Measurements from ENCODE around the gene GGTA1.

Gene GGTA1

DNA sequence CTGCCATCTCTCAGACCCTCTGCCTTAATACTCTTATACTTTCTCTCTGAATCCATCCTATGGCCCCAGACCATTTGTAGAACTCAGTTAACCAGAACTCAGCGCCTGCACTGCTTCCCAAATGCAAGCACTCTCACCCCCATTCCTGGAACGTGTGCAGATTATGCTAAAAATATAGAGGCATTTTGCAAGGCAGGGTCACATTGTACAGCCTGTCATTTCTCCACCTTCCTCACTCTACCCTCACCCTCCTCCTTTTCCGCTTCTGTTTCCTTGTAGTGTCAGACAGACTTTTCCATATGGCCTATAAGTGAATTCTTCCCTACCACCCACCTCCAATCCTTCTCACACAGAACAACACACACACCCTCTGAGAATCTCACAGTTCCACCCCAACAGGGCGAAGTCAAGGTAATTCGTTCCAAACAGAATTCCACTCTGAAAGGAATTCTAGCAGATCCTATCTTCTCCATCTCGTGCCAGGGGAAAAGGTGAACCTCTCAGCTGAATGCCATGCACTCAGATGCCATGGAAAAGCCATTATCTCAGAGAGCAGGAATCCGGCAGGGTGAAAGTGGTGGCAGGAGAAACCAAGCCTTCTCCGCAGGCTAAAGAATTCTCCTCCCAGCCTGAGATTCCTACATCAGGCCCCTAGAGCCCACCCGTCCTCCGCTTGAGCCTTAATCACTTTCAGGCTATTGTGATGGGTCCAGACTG lies 25.3 kb downstream of the GGTA1 start:
- Histone ChIP-seq H3F3A (ENCODE audit: control insufficient read depth, insufficient read depth) (no peaks in the 10 kb centered on the region), H3K36me3 (ENCODE audit: control insufficient read depth, low read length) (no peaks in the 10 kb centered on the region), H3K4me2 (ENCODE audit: low read length) (no peak overlapping the region), H3K4me3 (ENCODE audit: low read length) (no peak overlapping the region), H3K4me1 (ENCODE audit: control insufficient read depth, low read length) (no peaks in the 10 kb centered on the region), H3K27me3 (ENCODE audit: control insufficient read depth, low read length) (peaks cover 38% of the 10 kb centered on the region), H4K20me1 (ENCODE audit: control insufficient read depth, insufficient read depth, low read depth, low read length) (no peaks in the 10 kb centered on the region), H3K9me2 (replicated peaks; ENCODE audit: control insufficient read depth, low read length) (no peaks in the 10 kb centered on the region), H3K9me3 (ENCODE audit: control insufficient read depth, insufficient read depth, low read length) (no peaks in the 10 kb centered on the region), H3K27ac (ENCODE audit: low read depth, low read length) (no peak overlapping the region), H3K79me2 (ENCODE audit: control insufficient read depth, low read length) (no peaks in the 10 kb centered on the region)
- TF ChIP-seq EZH2phosphoT487 (IDR thresholded peaks at IDR 0.05; ENCODE audit: borderline replicate concordance, low read length), result no peak
- TF ChIP-seq, protein P1, sequence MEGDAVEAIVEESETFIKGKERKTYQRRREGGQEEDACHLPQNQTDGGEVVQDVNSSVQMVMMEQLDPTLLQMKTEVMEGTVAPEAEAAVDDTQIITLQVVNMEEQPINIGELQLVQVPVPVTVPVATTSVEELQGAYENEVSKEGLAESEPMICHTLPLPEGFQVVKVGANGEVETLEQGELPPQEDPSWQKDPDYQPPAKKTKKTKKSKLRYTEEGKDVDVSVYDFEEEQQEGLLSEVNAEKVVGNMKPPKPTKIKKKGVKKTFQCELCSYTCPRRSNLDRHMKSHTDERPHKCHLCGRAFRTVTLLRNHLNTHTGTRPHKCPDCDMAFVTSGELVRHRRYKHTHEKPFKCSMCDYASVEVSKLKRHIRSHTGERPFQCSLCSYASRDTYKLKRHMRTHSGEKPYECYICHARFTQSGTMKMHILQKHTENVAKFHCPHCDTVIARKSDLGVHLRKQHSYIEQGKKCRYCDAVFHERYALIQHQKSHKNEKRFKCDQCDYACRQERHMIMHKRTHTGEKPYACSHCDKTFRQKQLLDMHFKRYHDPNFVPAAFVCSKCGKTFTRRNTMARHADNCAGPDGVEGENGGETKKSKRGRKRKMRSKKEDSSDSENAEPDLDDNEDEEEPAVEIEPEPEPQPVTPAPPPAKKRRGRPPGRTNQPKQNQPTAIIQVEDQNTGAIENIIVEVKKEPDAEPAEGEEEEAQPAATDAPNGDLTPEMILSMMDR (IDR thresholded peaks at IDR 0.05; ENCODE audit: low read depth, low read length, poor library complexity, severe bottlenecking), result no peak

DNA sequence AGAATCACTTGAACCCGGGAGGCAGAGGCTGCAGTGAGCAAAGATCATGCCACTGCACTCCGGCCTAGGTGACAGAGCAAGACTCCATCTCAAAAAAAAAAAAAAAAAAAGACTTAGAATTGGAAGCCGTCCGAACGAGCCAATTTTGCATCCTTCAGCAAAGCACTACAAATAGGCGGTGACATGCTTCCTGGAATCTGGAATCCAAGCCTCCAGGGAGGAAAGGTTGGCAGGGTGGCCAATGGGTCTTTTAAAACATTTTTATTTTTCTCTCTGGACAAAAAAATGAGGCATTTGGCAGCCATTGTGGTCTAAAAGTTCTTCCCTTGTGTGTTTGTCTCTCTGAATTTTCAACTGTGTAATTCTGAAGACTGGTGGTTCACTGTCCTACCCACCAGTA lies 26.4 kb downstream of the GGTA1 start:
- Histone ChIP-seq H3K4me1 (ENCODE audit: control insufficient read depth, low read length) (no peaks in the 10 kb centered on the region), H3K79me2 (ENCODE audit: control insufficient read depth, low read length) (no peaks in the 10 kb centered on the region), H3K27ac (ENCODE audit: low read depth, low read length) (no peak overlapping the region), H3K9me3 (ENCODE audit: control insufficient read depth, insufficient read depth, low read length) (no peaks in the 10 kb centered on the region), H3K9me2 (replicated peaks; ENCODE audit: control insufficient read depth, low read length) (no peaks in the 10 kb centered on the region), H3F3A (ENCODE audit: control insufficient read depth, insufficient read depth) (no peaks in the 10 kb centered on the region), H4K20me1 (ENCODE audit: control insufficient read depth, insufficient read depth, low read depth, low read length) (no peaks in the 10 kb centered on the region), H3K36me3 (ENCODE audit: control insufficient read depth, low read length) (no peaks in the 10 kb centered on the region), H3K4me3 (ENCODE audit: low read length) (no peak overlapping the region), H3K27me3 (ENCODE audit: control insufficient read depth, low read length) (peaks cover 36% of the 10 kb centered on the region), H3K4me2 (ENCODE audit: low read length) (no peak overlapping the region)
- TF ChIP-seq EZH2phosphoT487 (IDR thresholded peaks at IDR 0.05; ENCODE audit: borderline replicate concordance, low read length), result no peak
- TF ChIP-seq, protein P1 (IDR thresholded peaks at IDR 0.05; ENCODE audit: low read depth, low read length, poor library complexity, severe bottlenecking), result no peak

DNA sequence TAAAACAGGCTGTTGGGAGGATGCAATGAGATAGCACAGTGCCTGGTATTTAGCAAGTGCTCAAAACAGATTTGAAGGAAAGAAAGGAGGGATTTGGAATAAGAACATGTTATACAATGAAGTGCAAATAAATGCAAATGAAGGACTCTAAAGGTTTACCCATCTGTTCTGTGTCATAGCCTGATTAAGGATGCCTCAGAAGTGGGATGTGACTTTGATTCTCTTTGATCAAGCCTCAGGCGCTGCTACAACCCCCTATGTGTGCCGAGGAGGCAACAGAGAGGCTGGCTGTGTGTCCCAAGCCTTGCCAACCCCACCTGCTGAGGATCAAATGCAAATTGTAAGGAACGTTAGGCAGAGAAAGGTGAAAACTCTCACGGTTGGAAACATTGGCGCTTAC lies 27.2 kb downstream of the GGTA1 start:
- H3K4me1 ChIP-seq (ENCODE audit: control insufficient read depth, low read length), result no peaks in the 10 kb centered on the region
- H3K9me3 ChIP-seq (ENCODE audit: control insufficient read depth, insufficient read depth, low read length), result no peaks in the 10 kb centered on the region
- no peak overlapping the region for H3K4me3 ChIP-seq (ENCODE audit: low read length)
- peaks cover 32% of the 10 kb centered on the region for H3K27me3 ChIP-seq (ENCODE audit: control insufficient read depth, low read length)
- H3K36me3 ChIP-seq (ENCODE audit: control insufficient read depth, low read length), result no peaks in the 10 kb centered on the region
- no peaks in the 10 kb centered on the region for H3F3A ChIP-seq (ENCODE audit: control insufficient read depth, insufficient read depth)
- no peak overlapping the region for H3K27ac ChIP-seq (ENCODE audit: low read depth, low read length)
- no peaks in the 10 kb centered on the region for H3K79me2 ChIP-seq (ENCODE audit: control insufficient read depth, low read length)
- no peak overlapping the region for H3K4me2 ChIP-seq (ENCODE audit: low read length)
- H3K9me2 ChIP-seq (replicated peaks; ENCODE audit: control insufficient read depth, low read length), result no peaks in the 10 kb centered on the region
- H4K20me1 ChIP-seq (ENCODE audit: control insufficient read depth, insufficient read depth, low read depth, low read length), result no peaks in the 10 kb centered on the region
- TF ChIP-seq, protein P1 (IDR thresholded peaks at IDR 0.05; ENCODE audit: low read depth, low read length, poor library complexity, severe bottlenecking), result no peak
- TF ChIP-seq EZH2phosphoT487 (IDR thresholded peaks at IDR 0.05; ENCODE audit: borderline replicate concordance, low read length), result no peak

Measured in DOHH2 (cell line).